ENCODE data around the gene FSD2. TPM values are rescaled to one million over a fixed set of nuclear protein-coding genes. Genes with fewer than 3 reads are reported as not detected.

Gene FSD2
- total and polyA plus RNA-seq, 7 donors: 0.51 to 65.3 (median 27.5) TPM

DNA sequence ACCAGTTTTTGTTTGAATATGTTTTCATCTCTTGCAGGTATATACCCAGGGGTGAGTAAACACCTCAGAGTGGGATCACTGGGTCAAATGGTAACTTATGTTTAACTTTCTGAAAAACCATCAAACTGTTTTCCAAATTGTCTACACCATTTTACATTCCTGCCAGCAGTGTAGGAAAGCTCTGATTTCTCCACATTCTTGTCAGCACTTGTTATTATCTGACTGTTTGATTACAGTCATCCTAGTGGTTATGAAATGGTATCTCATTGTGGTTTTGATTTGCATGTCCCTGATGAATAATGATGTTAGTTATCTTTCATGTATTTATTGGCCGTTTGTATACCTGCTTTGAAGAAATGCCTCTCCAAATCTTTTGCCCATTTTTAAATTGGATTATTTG lies 13.8 kb downstream of the FSD2 start:
- no peaks in the 10 kb centered on the region for H3K27me3 ChIP-seq (ENCODE audit: insufficient read depth in 3 of 3, low read length in 2 of 3)
- H3K9me3 ChIP-seq: no peaks in the 10 kb centered on the region
- H3K36me3 ChIP-seq (ENCODE audit: insufficient read depth in 1 of 2, low read depth in 1 of 2): peaks cover 2 to 16% of the 10 kb centered on the region in 2 donors
- DNase-seq (no peak), ATAC-seq (no peak)
- intact Hi-C loops (cut with DNase I): no loop called here
- H3K4me3 ChIP-seq: no peak overlapping the region
- 66 to 80% (median 73%) methylated on average over 1 of the region's 1 CpG for WGBS, 3 donors
- TF ChIP-seq CTCF (IDR thresholded peaks at IDR 0.05): no peak
- H3K4me1 ChIP-seq: peaks cover 4% of the 10 kb centered on the region
- H3K27ac ChIP-seq: peak overlapping the region; percentile 46

DNA sequence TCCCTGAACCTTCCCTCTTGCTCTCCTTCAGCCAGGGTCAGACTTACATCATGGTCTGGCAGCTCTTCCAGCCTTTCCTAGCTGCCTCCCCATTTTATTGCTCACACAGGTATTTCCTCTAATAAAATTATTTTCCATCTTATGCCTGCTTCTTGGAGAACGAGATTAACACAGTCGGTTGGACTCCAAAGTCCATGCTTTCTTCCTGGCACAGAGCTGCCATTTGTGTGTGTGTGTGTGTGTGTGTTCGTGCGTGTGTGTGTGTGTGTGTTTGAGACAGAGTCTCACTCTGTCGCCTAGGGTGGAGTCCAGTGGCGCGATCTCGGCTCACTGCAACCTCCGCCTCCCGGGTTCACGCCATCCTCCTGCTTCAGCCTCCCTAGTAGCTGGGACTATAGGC lies 15.5 kb downstream of the FSD2 start:
- Histone ChIP-seq H3K4me1 (peaks cover 4% of the 10 kb centered on the region), H3K27me3 (ENCODE audit: insufficient read depth in 3 of 3, low read length in 2 of 3) (no peaks in the 10 kb centered on the region), H3K27ac (peak overlapping the region; percentile 66), H3K36me3 (ENCODE audit: insufficient read depth in 1 of 2, low read depth in 1 of 2) (peaks cover 2 to 10% of the 10 kb centered on the region in 2 donors), H3K4me3 (no peak overlapping the region), H3K9me3 (no peaks in the 10 kb centered on the region)
- no peak for DNase-seq
- TF ChIP-seq CTCF (IDR thresholded peaks at IDR 0.05): no peak
- intact Hi-C loops (cut with DNase I): no loop called here
- ATAC-seq: no peak
- WGBS, 3 donors: 87 to 93% (median 89%) methylated on average over 11 of the region's 11 CpGs

GRCh38 chr15:82789491-82789890 lies 16.4 kb downstream of the FSD2 start:
- Histone ChIP-seq H3K9me3 (no peaks in the 10 kb centered on the region), H3K4me3 (no peak overlapping the region), H3K27ac (peak overlapping the region; percentile 66), H3K27me3 (ENCODE audit: insufficient read depth in 3 of 3, low read length in 2 of 3) (no peaks in the 10 kb centered on the region), H3K36me3 (ENCODE audit: insufficient read depth in 1 of 2, low read depth in 1 of 2) (peaks cover 4 to 14% of the 10 kb centered on the region in 2 donors), H3K4me1 (peaks cover 4% of the 10 kb centered on the region)
- DNase-seq (no peak), ATAC-seq (peak; percentile 75 to 86 (median 81))
- no peak for TF ChIP-seq CTCF (IDR thresholded peaks at IDR 0.05)
- WGBS, 3 donors: 35 to 57% (median 41%) methylated on average over 1 of the region's 1 CpG
- intact Hi-C loops (cut with DNase I): no loop called here

DNA sequence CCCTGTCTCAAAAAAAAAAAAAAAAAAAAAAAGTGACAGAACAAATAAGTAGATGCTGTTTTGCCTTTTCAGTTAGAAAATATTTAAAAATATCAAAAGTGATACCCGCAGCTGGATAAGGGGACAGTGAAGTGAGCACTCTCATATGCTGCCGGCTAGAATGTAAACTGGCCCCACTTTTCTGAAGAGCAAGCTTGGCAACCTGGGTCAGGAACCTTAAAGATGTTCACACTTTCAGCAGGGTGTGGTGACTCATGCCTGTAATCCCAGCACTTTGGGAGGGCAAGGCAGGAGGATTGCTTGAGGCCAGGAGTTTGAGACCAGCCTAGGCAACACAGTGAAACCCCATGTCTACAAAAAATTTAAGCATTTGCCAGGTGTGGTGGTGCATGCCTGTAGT lies 17.4 kb downstream of the FSD2 start:
- ATAC-seq (peak in 2 of 4 donors; percentile 16 to 21), DNase-seq (no peak)
- H3K4me1 ChIP-seq: peaks cover 4% of the 10 kb centered on the region
- no peak for TF ChIP-seq CTCF (IDR thresholded peaks at IDR 0.05)
- no peaks in the 10 kb centered on the region for H3K9me3 ChIP-seq
- 77 to 91% (median 79%) methylated on average over 2 of the region's 2 CpGs for WGBS, 3 donors
- intact Hi-C loops (cut with DNase I): no loop called here
- no peak overlapping the region for H3K4me3 ChIP-seq
- H3K27me3 ChIP-seq (ENCODE audit: insufficient read depth in 3 of 3, low read length in 2 of 3): no peaks in the 10 kb centered on the region
- peaks cover 6 to 23% of the 10 kb centered on the region in 2 donors for H3K36me3 ChIP-seq (ENCODE audit: insufficient read depth in 1 of 2, low read depth in 1 of 2)
- H3K27ac ChIP-seq: peak overlapping the region; percentile 66

GRCh38 chr15:82781349-82781748 lies 24.5 kb downstream of the FSD2 start:
- intact Hi-C loops (cut with DNase I): no loop called here
- Histone ChIP-seq H3K9me3 (no peaks in the 10 kb centered on the region), H3K36me3 (ENCODE audit: insufficient read depth in 1 of 2, low read depth in 1 of 2) (peaks cover 4 to 67% of the 10 kb centered on the region in 2 donors), H3K27me3 (ENCODE audit: insufficient read depth in 3 of 3, low read length in 2 of 3) (no peaks in the 10 kb centered on the region), H3K4me1 (no peaks in the 10 kb centered on the region), H3K27ac (no peak overlapping the region), H3K4me3 (no peak overlapping the region)
- ATAC-seq: no peak
- no peak for DNase-seq
- no peak for TF ChIP-seq CTCF (IDR thresholded peaks at IDR 0.05)
- WGBS, 3 donors: 72 to 86% (median 73%) methylated on average over 4 of the region's 4 CpGs
